GM06990 (cell line): Measurements from ENCODE around the gene ASB15.

Experiments used
- DNase-seq: peaks from one replicate; pipeline ENCODE4 v3.0.0-alpha.2; 2011; ENCODE audit not compliant: insufficient read length; ENCODE audit errors: extremely low read depth
- H3K27me3 ChIP-seq: replicated peaks from 2 replicates; pipeline ENCODE4 v1.6.0; 2011; ENCODE audit warnings: low read length; ENCODE audit not compliant: control insufficient read depth, insufficient read depth
- H3K36me3 ChIP-seq: 2 replicates; pipeline ENCODE4 v1.5.1; 2011; ENCODE audit warnings: low read length; ENCODE audit not compliant: control insufficient read depth, insufficient read depth
- H3K4me3 ChIP-seq: replicated peaks from 2 replicates; pipeline ENCODE4 v1.5.1; 2011; ENCODE audit warnings: low read depth, mild to moderate bottlenecking, control low read depth, low read length
- CTCF ChIP-seq: IDR thresholded peaks from 2 replicates; pipeline ENCODE4 v1.5.1; 2011; ENCODE audit warnings: low read length, control low read depth, mild to moderate bottlenecking, inconsistent platforms; ENCODE audit not compliant: insufficient read depth, poor library complexity, severe bottlenecking

ASB15 gene

GRCh38 chr7:123608991-123609882 is 7.6 kb downstream of the ASB15 start:
- TF ChIP-seq CTCF = no peak
- no peak overlapping the region for H3K4me3 ChIP-seq
- H3K36me3 ChIP-seq = no peaks in the 10 kb centered on the region
- no peak for DNase-seq
- H3K27me3 ChIP-seq = no peaks in the 10 kb centered on the region; the same call in none of the 2 replicates

GRCh38 chr7:123609883-123610239 is 8.2 kb downstream of the ASB15 start:
- no peaks in the 10 kb centered on the region for H3K36me3 ChIP-seq
- no peaks in the 10 kb centered on the region; the same call in none of the 2 replicates for H3K27me3 ChIP-seq
- no peak for DNase-seq
- no peak overlapping the region for H3K4me3 ChIP-seq
- no peak for TF ChIP-seq CTCF

- no peak for DNase-seq
- TF ChIP-seq CTCF = no peak
Measured at GRCh38 chr7:123612024-123612423, 10.4 kb downstream of the ASB15 start.

GRCh38 chr7:123615344-123615743 is 13.7 kb downstream of the ASB15 start:
- TF ChIP-seq CTCF = no peak
- DNase-seq = no peak
- no peaks in the 10 kb centered on the region for H3K36me3 ChIP-seq
- H3K27me3 ChIP-seq = no peaks in the 10 kb centered on the region
- H3K4me3 ChIP-seq = no peak overlapping the region

More at GRCh38 chr7:123612024-123612423, 10.4 kb downstream of the ASB15 start:
- no peaks in the 10 kb centered on the region for H3K27me3 ChIP-seq
- no peaks in the 10 kb centered on the region for H3K36me3 ChIP-seq
- H3K4me3 ChIP-seq = no peak overlapping the region

GRCh38 chr7:123616223-123616622 is 14.6 kb downstream of the ASB15 start:
- Histone ChIP-seq H3K27me3 (no peaks in the 10 kb centered on the region), H3K4me3 (no peak overlapping the region), H3K36me3 (no peaks in the 10 kb centered on the region)
- DNase-seq = no peak
- TF ChIP-seq CTCF = no peak
